OCI-LY7 (cell line): ENCODE measurements around the gene PLA2G15.

Experiments
- EZH2phosphoT487 ChIP-seq: fragments of 200-600 bp; sonication (generic); IDR thresholded peaks from 2 replicates; pipeline ENCODE4 v1.6.1; 2018; ENCODE audit warnings: low read depth, borderline replicate concordance, mild to moderate bottlenecking, mixed run types, antibody characterized with exemption, low read length, moderate library complexity, mixed read lengths
- TF ChIP-seq, protein P1 (sequence below): fragments of 200-600 bp; sonication (generic); conservative IDR thresholded peaks from 2 replicates; pipeline ENCODE4 v1.5.1; 2014; ENCODE audit warnings: mild to moderate bottlenecking, antibody characterized with exemption, low read length, moderate library complexity, mixed read lengths

- TF ChIP-seq, protein P1, sequence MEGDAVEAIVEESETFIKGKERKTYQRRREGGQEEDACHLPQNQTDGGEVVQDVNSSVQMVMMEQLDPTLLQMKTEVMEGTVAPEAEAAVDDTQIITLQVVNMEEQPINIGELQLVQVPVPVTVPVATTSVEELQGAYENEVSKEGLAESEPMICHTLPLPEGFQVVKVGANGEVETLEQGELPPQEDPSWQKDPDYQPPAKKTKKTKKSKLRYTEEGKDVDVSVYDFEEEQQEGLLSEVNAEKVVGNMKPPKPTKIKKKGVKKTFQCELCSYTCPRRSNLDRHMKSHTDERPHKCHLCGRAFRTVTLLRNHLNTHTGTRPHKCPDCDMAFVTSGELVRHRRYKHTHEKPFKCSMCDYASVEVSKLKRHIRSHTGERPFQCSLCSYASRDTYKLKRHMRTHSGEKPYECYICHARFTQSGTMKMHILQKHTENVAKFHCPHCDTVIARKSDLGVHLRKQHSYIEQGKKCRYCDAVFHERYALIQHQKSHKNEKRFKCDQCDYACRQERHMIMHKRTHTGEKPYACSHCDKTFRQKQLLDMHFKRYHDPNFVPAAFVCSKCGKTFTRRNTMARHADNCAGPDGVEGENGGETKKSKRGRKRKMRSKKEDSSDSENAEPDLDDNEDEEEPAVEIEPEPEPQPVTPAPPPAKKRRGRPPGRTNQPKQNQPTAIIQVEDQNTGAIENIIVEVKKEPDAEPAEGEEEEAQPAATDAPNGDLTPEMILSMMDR: no peak
- TF ChIP-seq EZH2phosphoT487: no peak
These were observed 17.2 kb upstream of the PLA2G15 start for GRCh38 chr16:68227850-68228553.
